Colonic mucosa (tissue), 4 donors: ENCODE measurements around the gene LINC00237. TPM values are rescaled to one million over a fixed set of nuclear protein-coding genes. Genes with fewer than 3 reads are reported as not detected.

Experiments
- DNase-seq: peaks from one replicate; pipeline ENCODE4 v3.0.0-alpha.2; 2020
- H3K27ac ChIP-seq: fragments of 200-600 bp; one replicate; pipeline ENCODE4 v1.8.0; 2021
- H3K27me3 ChIP-seq: fragments of 200-600 bp; one replicate; pipeline ENCODE4 v1.8.0; 2021
- H3K36me3 ChIP-seq: fragments of 200-600 bp; one replicate; pipeline ENCODE4 v1.8.0; 2021
- H3K4me1 ChIP-seq: fragments of 200-600 bp; one replicate; pipeline ENCODE4 v1.8.0; 2021; ENCODE audit warnings: mild to moderate bottlenecking
- H3K4me3 ChIP-seq: fragments of 200-600 bp; one replicate; pipeline ENCODE4 v1.8.0; 2021
- H3K9ac ChIP-seq, 2 donors: one replicate each; pipeline ENCODE4 v1.7.0; 2013; ENCODE audit warnings: control low read depth in 2 of 2, low read depth in 2 of 2, low read length in 2 of 2
- H3K9me3 ChIP-seq: fragments of 200-600 bp; one replicate; pipeline ENCODE4 v1.8.0; 2021
- intact Hi-C: fragments of 100-400 bp; cut with DNase I; formaldehyde crosslinking; loops from one replicate; pipeline ENCODE4 v1.14.1; 2022
- total RNA-seq, 2 donors: library from RNA; stranded (reverse); fragmentation: NEBNext Ultra II Directional in 1 of 2; extraction: Animal tissue kit (Norgen Biotek cat#: 25700) in 1 of 2; gene quantifications; one replicate each; pipeline ENCODE4 v1.2.1, GENCODE V29; 2021
- TF ChIP-seq, protein P1 (sequence below): fragments of 200-600 bp; IDR thresholded peaks from one replicate; pipeline ENCODE4 v1.8.0; 2022; ENCODE audit warnings: antibody characterized with exemption, mild to moderate bottlenecking
- donor health status: healthy.
- donor health status: DM: no; HTN: no; CAD: no.
- donor health status: DM: no; HTN: no; CAD: no.

LINC00237 gene
- total RNA-seq, 2 donors from 2014 or later: not detected

- no peak overlapping the region for H3K4me3 ChIP-seq
Observed at GRCh38 chr20:21105429-21106170, 558 bp downstream of the LINC00237 start.

DNA sequence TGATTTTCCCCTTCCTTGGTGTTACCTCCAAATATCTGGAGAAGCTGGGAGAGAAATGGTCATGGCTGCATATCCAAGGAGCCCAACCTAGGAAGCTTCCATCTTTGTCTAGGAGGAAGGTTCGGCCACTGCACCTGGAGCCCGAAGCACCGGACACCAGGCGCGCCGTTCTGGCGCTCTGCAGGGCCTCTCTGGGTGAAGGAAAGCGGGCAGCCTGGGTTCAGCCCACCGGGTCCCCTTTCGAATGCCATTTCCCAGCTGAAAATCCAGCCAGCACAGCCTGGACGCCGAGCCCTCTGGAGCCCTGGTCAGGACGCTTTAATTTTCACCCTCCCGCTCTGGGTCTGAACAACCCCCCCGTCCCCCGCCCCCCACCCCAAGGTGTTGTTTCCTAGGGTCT, 1.2 kb downstream of the LINC00237 start:
- no peaks in the 10 kb centered on the region for H3K9me3 ChIP-seq
- H3K36me3 ChIP-seq: no peaks in the 10 kb centered on the region
- H3K4me3 ChIP-seq: no peak overlapping the region
- no peak for DNase-seq
- H3K9ac ChIP-seq: no peak overlapping the region
- no peak overlapping the region for H3K27ac ChIP-seq
- peaks cover 77% of the 10 kb centered on the region for H3K27me3 ChIP-seq
- TF ChIP-seq, protein P1, sequence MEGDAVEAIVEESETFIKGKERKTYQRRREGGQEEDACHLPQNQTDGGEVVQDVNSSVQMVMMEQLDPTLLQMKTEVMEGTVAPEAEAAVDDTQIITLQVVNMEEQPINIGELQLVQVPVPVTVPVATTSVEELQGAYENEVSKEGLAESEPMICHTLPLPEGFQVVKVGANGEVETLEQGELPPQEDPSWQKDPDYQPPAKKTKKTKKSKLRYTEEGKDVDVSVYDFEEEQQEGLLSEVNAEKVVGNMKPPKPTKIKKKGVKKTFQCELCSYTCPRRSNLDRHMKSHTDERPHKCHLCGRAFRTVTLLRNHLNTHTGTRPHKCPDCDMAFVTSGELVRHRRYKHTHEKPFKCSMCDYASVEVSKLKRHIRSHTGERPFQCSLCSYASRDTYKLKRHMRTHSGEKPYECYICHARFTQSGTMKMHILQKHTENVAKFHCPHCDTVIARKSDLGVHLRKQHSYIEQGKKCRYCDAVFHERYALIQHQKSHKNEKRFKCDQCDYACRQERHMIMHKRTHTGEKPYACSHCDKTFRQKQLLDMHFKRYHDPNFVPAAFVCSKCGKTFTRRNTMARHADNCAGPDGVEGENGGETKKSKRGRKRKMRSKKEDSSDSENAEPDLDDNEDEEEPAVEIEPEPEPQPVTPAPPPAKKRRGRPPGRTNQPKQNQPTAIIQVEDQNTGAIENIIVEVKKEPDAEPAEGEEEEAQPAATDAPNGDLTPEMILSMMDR: no peak
- H3K4me1 ChIP-seq: peaks cover 23% of the 10 kb centered on the region
- intact Hi-C loops: no loop called here

More at GRCh38 chr20:21105429-21106170, 558 bp downstream of the LINC00237 start:
- TF ChIP-seq, protein P1: no peak
- Histone ChIP-seq H3K4me1 (peaks cover 18% of the 10 kb centered on the region), H3K9ac (no peak overlapping the region), H3K27me3 (peaks cover 70% of the 10 kb centered on the region), H3K27ac (no peak overlapping the region), H3K9me3 (no peaks in the 10 kb centered on the region), H3K36me3 (no peaks in the 10 kb centered on the region)
- no peak for DNase-seq
- intact Hi-C loops: no loop called here

DNA sequence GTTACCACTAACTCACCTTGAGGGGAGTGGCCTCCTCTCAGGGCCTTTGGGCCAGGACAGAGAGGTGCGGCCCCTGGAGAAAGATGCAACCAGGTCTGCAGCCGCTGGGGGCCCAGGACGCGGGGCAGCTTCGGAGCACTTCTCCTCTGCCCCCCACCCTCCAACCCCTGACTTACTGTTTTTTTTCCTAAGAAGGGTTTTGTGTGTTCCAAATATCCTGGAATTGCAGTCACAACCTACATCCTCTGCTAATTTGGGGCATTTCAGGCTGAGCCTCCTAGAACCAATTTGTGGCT, 1.7 kb downstream of the LINC00237 start:
- Histone ChIP-seq H3K27me3 (peaks cover 81% of the 10 kb centered on the region), H3K4me3 (no peak overlapping the region), H3K9ac (no peak overlapping the region), H3K36me3 (no peaks in the 10 kb centered on the region), H3K27ac (no peak overlapping the region), H3K4me1 (peaks cover 23% of the 10 kb centered on the region), H3K9me3 (no peaks in the 10 kb centered on the region)
- intact Hi-C loops: no loop called here
- DNase-seq: no peak
- TF ChIP-seq, protein P1: no peak

- Histone ChIP-seq H3K36me3 (no peaks in the 10 kb centered on the region), H3K4me1 (peaks cover 23% of the 10 kb centered on the region)
- intact Hi-C loops: no loop called here
Observed at GRCh38 chr20:21103582-21104465, 2.3 kb downstream of the LINC00237 start.

GRCh38 chr20:21102603-21103311, 3.4 kb downstream of the LINC00237 start:
- H3K27me3 ChIP-seq: peaks cover 88% of the 10 kb centered on the region
- no peaks in the 10 kb centered on the region for H3K9me3 ChIP-seq
- no peaks in the 10 kb centered on the region for H3K36me3 ChIP-seq
- intact Hi-C loops: no loop called here
- TF ChIP-seq, protein P1: no peak
- no peak overlapping the region for H3K27ac ChIP-seq
- H3K9ac ChIP-seq: no peak overlapping the region
- peak; percentile 46 for DNase-seq
- H3K4me1 ChIP-seq: peaks cover 23% of the 10 kb centered on the region
- peak overlapping the region; percentile 47 for H3K4me3 ChIP-seq

More at GRCh38 chr20:21103582-21104465, 2.3 kb downstream of the LINC00237 start:
- TF ChIP-seq, protein P1: no peak
- no peak overlapping the region for H3K27ac ChIP-seq
- no peak overlapping the region for H3K9ac ChIP-seq
- H3K9me3 ChIP-seq: no peaks in the 10 kb centered on the region
- DNase-seq: no peak
- H3K27me3 ChIP-seq: peaks cover 87% of the 10 kb centered on the region
- no peak overlapping the region for H3K4me3 ChIP-seq
